K562 (cell line): Measurements from ENCODE around the gene TUT1. TPM values are rescaled to one million over a fixed set of nuclear protein-coding genes. Genes with fewer than 3 reads are reported as not detected.

Source experiments
- ATAC-seq: fragments of 200-7000 bp; cut with Tn5 transposase; 3 replicates; pipeline ENCODE4 v1.9.1; 2020; ENCODE audit warnings: moderate library complexity
- BruUV-seq: library from RNA; stranded (reverse); fragments of 400-500 nt; replicated peaks from 2 replicates; lab custom pipeline; 2021; lab: Mats Ljungman, UMichigan
- CTCF ChIA-PET: fragments of 300-600 bp; formaldehyde crosslinking; extraction: SDS; loops from one replicate; lab custom pipeline; 2021; ENCODE audit warnings: low intra/inter-chr PET ratio; lab: Yijun Ruan, JAX
- POLR2A ChIA-PET: fragments of 300-600, 350-650 bp; sonication (Branson Sonifier 250); formaldehyde crosslinking; extraction: SDS; loops from one replicate; lab custom pipeline; 2021; ENCODE audit warnings: antibody characterized with exemption, inconsistent platforms; lab: Yijun Ruan, JAX
- DNase-seq, 4 experiments: peaks; one replicate each; pipeline versions ENCODE4 v3.0.0 to v3.0.0-alpha.2; 2011 to 2018; ENCODE audit warnings: low spot score in 3 of 4, mixed read lengths in 3 of 4; ENCODE audit errors: extremely low read depth in 1 of 4
- FAIRE-seq: peaks from 2 replicates; lab custom pipeline; 2011; peaks lifted over from hg19 to GRCh38; lab: Jason Lieb, UNC
- H2AFZ ChIP-seq: 2 replicates; pipeline ENCODE4 v1.6.0; 2011; ENCODE audit warnings: low read depth, low read length, control low read depth, inconsistent platforms
- H3K27ac ChIP-seq: fragments of 200-600 bp; 3 replicates; pipeline ENCODE4 v1.8.0; 2011; ENCODE audit warnings: low read depth, mild to moderate bottlenecking, control low read depth, inconsistent platforms, low read length, moderate library complexity, mixed read lengths; ENCODE audit errors: extremely low read depth
- H3K27me3 ChIP-seq, 2 experiments: fragments of 300-600 bp in 1 of 2; 2 replicates in 1 of 2; 3 replicates in 1 of 2; pipeline versions ENCODE4 v1.6.0 to v1.8.0; 2011; ENCODE audit warnings: inconsistent platforms in 2 of 2, low read length in 2 of 2, mild to moderate bottlenecking in 1 of 2, mixed read lengths in 1 of 2, moderate library complexity in 1 of 2; ENCODE audit not compliant: control insufficient read depth in 2 of 2, insufficient read depth in 2 of 2
- H3K36me3 ChIP-seq: fragments of 300-600 bp; 3 replicates; pipeline ENCODE4 v1.8.0; 2011; ENCODE audit warnings: mild to moderate bottlenecking, low read length, inconsistent platforms; ENCODE audit not compliant: control insufficient read depth, insufficient read depth
- H3K4me1 ChIP-seq, 2 experiments: fragments of 200-600 bp in 1 of 2; replicated peaks in 1 of 2; 2 replicates in 1 of 2; 3 replicates in 1 of 2; pipeline versions ENCODE4 v1.5.1 to v1.8.0; 2011; ENCODE audit warnings: inconsistent platforms in 2 of 2, low read length in 2 of 2, mild to moderate bottlenecking in 1 of 2, mixed read lengths in 1 of 2, moderate library complexity in 1 of 2; ENCODE audit not compliant: control insufficient read depth in 2 of 2, insufficient read depth in 2 of 2
- H3K4me2 ChIP-seq: 2 replicates; pipeline ENCODE4 v1.6.1; 2011; ENCODE audit warnings: low read length, control low read depth, inconsistent platforms, mixed read lengths; ENCODE audit not compliant: insufficient read depth
- H3K4me3 ChIP-seq: fragments of 200-600 bp; sonication (generic), shearing (Covaris generic); 2 replicates; pipeline ENCODE4 v1.5.1; 2016; ENCODE audit warnings: control low read depth, inconsistent platforms
- H3K79me2 ChIP-seq: fragments of 200-600 bp; 3 replicates; pipeline ENCODE4 v1.8.0; 2011; ENCODE audit warnings: low read length, inconsistent platforms; ENCODE audit not compliant: control insufficient read depth, insufficient read depth
- H3K9ac ChIP-seq, 2 experiments: 2 replicates each; pipeline versions ENCODE4 v1.6.0 to v1.6.1; 2011; ENCODE audit warnings: low read depth in 2 of 2, low read length in 2 of 2, control low read depth in 1 of 2, inconsistent platforms in 1 of 2, mild to moderate bottlenecking in 1 of 2, mixed read lengths in 1 of 2; ENCODE audit not compliant: insufficient read depth in 1 of 2
- H3K9me1 ChIP-seq: one replicate; pipeline ENCODE4 v1.6.0; 2011; ENCODE audit warnings: inconsistent platforms, mild to moderate bottlenecking, low read length, moderate library complexity; ENCODE audit not compliant: control insufficient read depth, insufficient read depth
- H3K9me3 ChIP-seq: replicated peaks from 2 replicates; pipeline ENCODE4 v1.5.1; 2011; ENCODE audit warnings: low read depth, low read length, inconsistent platforms; ENCODE audit not compliant: control insufficient read depth, insufficient read depth
- H4K20me1 ChIP-seq: replicated peaks from 2 replicates; pipeline ENCODE4 v1.6.1; 2011; ENCODE audit warnings: low read length, inconsistent platforms, mixed read lengths; ENCODE audit not compliant: control insufficient read depth, insufficient read depth
- BACH1 ChIP-seq: fragments of 200-800 bp; sonication (Bioruptor generic); IDR thresholded peaks from 2 replicates; pipeline ENCODE4 v1.6.1; 2016; ENCODE audit warnings: missing genetic modification characterization, missing compliant biosample characterization
- MTF1 ChIP-seq: fragments of 250-450 bp; sonication (Bioruptor Pico); IDR thresholded peaks from 2 replicates; pipeline ENCODE4 v1.9.0; 2021; ENCODE audit warnings: moderate library complexity, mild to moderate bottlenecking, inconsistent platforms, borderline replicate concordance
- RBFOX2 ChIP-seq: fragments of 200-400 bp; formaldehyde crosslinking; IDR thresholded peaks from 2 replicates; pipeline ENCODE4 v1.6.1; 2017; ENCODE audit warnings: low read depth, mild to moderate bottlenecking, low read length, moderate library complexity
- WGBS: fragments of 100-300 bp; shearing (Covaris generic); methylation state at CpG from one replicate; pipeline ENCODE4 v1.1.6; 2016; ENCODE audit warnings: low coverage, mixed read lengths; ENCODE audit not compliant: insufficient coverage; ENCODE audit errors: missing lambda C conversion rate; 5-methylcytosine and 5-hydroxymethylcytosine counted together
- in situ Hi-C: fragments of 300-500 bp; cut with MboI; formaldehyde crosslinking; loops from 4 replicates; pipeline ENCODE4 v1.15.0; 2018; ENCODE audit warnings: inconsistent platforms, mixed read lengths
- intact Hi-C: fragments of 100-400 bp; cut with micrococcal nuclease; formaldehyde crosslinking; loops from 2 replicates; pipeline ENCODE4 v1.14.2; 2022
- polyA plus RNA-seq, 8 experiments: library from polyadenylated mRNA; depleted of rRNA in 4 of 8; stranded (reverse) in 5 of 8; unstranded in 3 of 8; fragments of >200 nt; fragmentation: Nextera tagmentation in 2 of 8; fragmentation: Illumina TruSeq in 1 of 8; extraction: Ambion mirVana in 2 of 8; extraction: Trizol in 1 of 8; gene quantifications; 2 replicates each; pipeline versions ENCODE4 v1.2.1 to v1.2.3, GENCODE V29; 2011 to 2014; ENCODE audit warnings: inconsistent platforms in 1 of 8, missing spikeins in 1 of 8
- total RNA-seq, 7 experiments: library from RNA; depleted of rRNA in 6 of 7; stranded (reverse); fragments of >200 nt in 6 of 7; fragmentation: Illumina TruSeq in 2 of 7; extraction: Trizol in 2 of 7; gene quantifications; 2 replicates each; pipeline versions ENCODE4 v1.2.1 to v1.2.3, GENCODE V29; 2011 to 2021; ENCODE audit warnings: low replicate concordance in 1 of 7

The TUT1 gene
- total and polyA plus RNA-seq, 9 of the 15 experiments (the other 6 are each of a cell fraction or from before 2014, with no cell fraction given): 0.66 to 44.3 (median 15.7) TPM

DNA sequence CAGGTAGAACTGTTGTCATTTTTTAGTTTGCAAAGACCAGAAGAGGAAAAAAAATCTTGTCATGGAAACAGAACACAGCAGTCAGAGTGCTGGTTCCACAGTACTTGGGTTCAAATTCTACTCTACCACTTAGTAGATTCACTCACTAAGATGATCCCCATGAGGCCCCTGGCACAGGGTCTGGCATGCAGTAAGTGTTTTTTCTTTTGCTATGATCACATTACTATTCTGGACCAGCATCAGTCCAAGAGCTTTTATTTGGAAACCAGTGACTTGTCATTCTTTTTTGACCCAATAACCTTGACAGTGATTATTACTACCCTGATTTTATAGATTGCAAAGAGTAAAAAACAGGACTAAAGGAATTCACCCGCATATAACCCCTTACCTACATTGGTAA is 21.7 kb downstream of the TUT1 start:
- no TSS peak for BruUV-seq
- Histone ChIP-seq H3K79me2 (peaks cover 90% of the 10 kb centered on the region), H3K9me3 (no peaks in the 10 kb centered on the region), H3K36me3 (peaks cover 85% of the 10 kb centered on the region), H3K27me3 (no peaks in the 10 kb centered on the region), H3K4me3 (no peak overlapping the region), H3K9me1 (no peaks in the 10 kb centered on the region)
- 100% methylated on average over 1 of the region's 1 CpG for WGBS
- CTCF ChIA-PET: no interaction called here
- TF ChIP-seq MTF1 (CRISPR knock-in tag) (no peak), RBFOX2 (peak; percentile 29; the same call in 1 of the 2 replicates)
- TF ChIP-seq, all 486 proteins: peak for 1
- intact Hi-C loops: no loop called here
- H3K4me2 ChIP-seq: no peak overlapping the region
- no peak overlapping the region for H3K27ac ChIP-seq
- FAIRE-seq (no peak), DNase-seq (no peak), ATAC-seq (no peak)
- no peak overlapping the region for H2AFZ ChIP-seq
- H4K20me1 ChIP-seq: peaks cover 10% of the 10 kb centered on the region
- no peak overlapping the region for H3K9ac ChIP-seq
- in situ Hi-C loops: no loop called here
- peaks cover 21 to 22% of the 10 kb centered on the region in 2 experiments; a peak in 4 of 5 replicates for H3K4me1 ChIP-seq
- POLR2A ChIA-PET: interaction anchor here (0.6 to 2.3 kb wide), 8 partner anchors 9 to 199 kb away, joined by 3 to 8 read pairs (median 4); partner anchors contain the start of genes C11orf98, CSKMT and TUT1

DNA sequence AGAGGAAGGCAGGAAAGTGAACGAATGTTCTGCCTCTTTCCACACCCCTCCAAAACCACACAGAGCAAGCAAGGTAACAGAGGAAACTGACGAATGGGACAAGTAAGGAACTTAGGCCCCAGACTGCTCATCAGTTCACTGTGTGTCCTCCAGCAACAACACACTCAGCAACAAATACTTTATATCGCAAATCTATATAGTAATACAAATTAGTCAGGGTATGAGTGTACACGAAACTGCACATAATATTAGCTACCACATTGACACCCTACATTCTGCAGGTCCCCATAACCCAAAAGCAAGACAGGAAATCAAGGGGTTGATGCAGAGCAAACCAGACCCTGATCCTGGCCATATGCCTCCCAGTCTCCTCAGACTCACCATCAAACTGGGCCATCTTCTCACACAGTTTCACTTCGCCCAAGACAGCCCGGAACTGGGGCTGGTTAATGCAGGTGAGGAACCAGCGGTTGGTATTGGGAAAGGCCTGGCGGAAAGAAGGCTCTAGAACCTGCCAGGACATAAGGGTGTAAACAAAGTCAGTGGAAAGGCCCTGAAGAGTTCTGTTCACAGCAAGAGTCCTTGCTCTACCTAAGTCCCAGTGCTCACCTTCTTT is 24.2 kb downstream of the TUT1 start:
- POLR2A ChIA-PET: interaction anchor here (0.6 to 1.8 kb wide), 3 partner anchors 11 to 193 kb away, joined by 3 to 5 read pairs (median 4); no protein-coding TSS in a partner anchor
- Histone ChIP-seq H3K4me2 (no peak overlapping the region), H3K27ac (no peak overlapping the region; the same call in 2 of the 3 replicates), H3K4me1 (peaks cover 14 to 20% of the 10 kb centered on the region in 2 experiments; a peak in 4 of 5 replicates), H3K9ac (peak overlapping the region in 1 of 2 experiments; percentile 48; a peak in 1 of 4 replicates), H3K9me1 (no peaks in the 10 kb centered on the region), H3K79me2 (peaks cover 83% of the 10 kb centered on the region), H3K36me3 (peaks cover 92% of the 10 kb centered on the region), H3K27me3 (no peaks in the 10 kb centered on the region), H3K9me3 (no peaks in the 10 kb centered on the region), H3K4me3 (no peak overlapping the region), H4K20me1 (peaks cover 14% of the 10 kb centered on the region), H2AFZ (no peak overlapping the region)
- ATAC-seq (no peak), DNase-seq (no peak), FAIRE-seq (no peak)
- TF ChIP-seq RBFOX2 (peak; percentile 11; the same call in 1 of the 2 replicates), BACH1 (tag) (no peak)
- in situ Hi-C loops: no loop called here
- intact Hi-C loops: no loop called here
- WGBS: 89% methylated on average over 8 of the region's 8 CpGs
- BruUV-seq: TSS peak; percentile 5
- CTCF ChIA-PET: no interaction called here
